Upper lobe of right lung (tissue), 1 donor: ENCODE measurements around the gene PHF23. TPM values are rescaled to one million over a fixed set of nuclear protein-coding genes. Genes with fewer than 3 reads are reported as not detected.

Experiments
- ATAC-seq: fragments of 200-7000 bp; cut with Tn5 transposase; one replicate; pipeline ENCODE4 v1.9.1; 2020; ENCODE audit warnings: mild to moderate bottlenecking, moderate library complexity
- DNase-seq: peaks from one replicate; pipeline ENCODE4 v3.0.0-alpha.2; 2020
- H3K27ac ChIP-seq: fragments of 200-600 bp; one replicate; pipeline ENCODE4 v1.8.0; 2022
- H3K27me3 ChIP-seq: fragments of 200-600 bp; one replicate; pipeline ENCODE4 v1.8.0; 2022; ENCODE audit warnings: mild to moderate bottlenecking
- H3K36me3 ChIP-seq: fragments of 200-600 bp; one replicate; pipeline ENCODE4 v1.8.0; 2022
- H3K4me1 ChIP-seq: fragments of 200-600 bp; one replicate; pipeline ENCODE4 v1.8.0; 2022
- H3K4me3 ChIP-seq: fragments of 200-600 bp; one replicate; pipeline ENCODE4 v1.8.0; 2022; ENCODE audit warnings: mild to moderate bottlenecking
- H3K9me3 ChIP-seq: fragments of 200-600 bp; one replicate; pipeline ENCODE4 v1.8.0; 2022
- intact Hi-C: fragments of 100-400 bp; cut with DNase I; formaldehyde crosslinking; loops from one replicate; pipeline ENCODE4 v1.11.0; 2022
- total RNA-seq: library from RNA; stranded (reverse); fragmentation: NEBNext Ultra II Directional; extraction: Animal tissue kit (Norgen Biotek cat#: 25700); gene quantifications from one replicate; pipeline ENCODE4 v1.2.1, GENCODE V29; 2021
- TF ChIP-seq, protein P1 (sequence below): fragments of 200-600 bp; IDR thresholded peaks from one replicate; pipeline ENCODE4 v1.8.0; 2022; ENCODE audit warnings: antibody characterized with exemption
- donor health status: DM: no; HTN: yes; CAD: no; lungs with severe emphysema.

The PHF23 gene
- total RNA-seq, 1 donor from 2014 or later, result 36.9 TPM

DNA sequence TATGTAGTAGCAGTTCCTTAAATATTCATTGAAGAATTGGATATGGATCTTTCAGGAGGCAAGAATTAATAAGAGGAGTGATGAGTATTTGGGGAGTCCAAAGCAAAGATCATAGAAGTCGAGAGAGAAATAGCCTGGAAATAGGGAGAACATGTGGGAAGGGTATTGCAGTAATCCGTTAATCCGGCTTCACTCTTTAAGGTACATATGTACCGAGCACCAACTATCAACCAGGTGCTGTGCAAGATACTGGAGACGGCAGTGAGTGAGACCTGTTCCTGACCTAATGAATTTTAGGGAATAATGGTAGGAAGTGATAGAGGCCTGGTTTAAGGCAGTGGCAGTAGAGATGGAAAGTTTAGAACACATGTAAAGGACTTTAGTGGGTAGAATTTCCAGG is 13.8 kb upstream of the PHF23 start:
- TF ChIP-seq, protein P1, sequence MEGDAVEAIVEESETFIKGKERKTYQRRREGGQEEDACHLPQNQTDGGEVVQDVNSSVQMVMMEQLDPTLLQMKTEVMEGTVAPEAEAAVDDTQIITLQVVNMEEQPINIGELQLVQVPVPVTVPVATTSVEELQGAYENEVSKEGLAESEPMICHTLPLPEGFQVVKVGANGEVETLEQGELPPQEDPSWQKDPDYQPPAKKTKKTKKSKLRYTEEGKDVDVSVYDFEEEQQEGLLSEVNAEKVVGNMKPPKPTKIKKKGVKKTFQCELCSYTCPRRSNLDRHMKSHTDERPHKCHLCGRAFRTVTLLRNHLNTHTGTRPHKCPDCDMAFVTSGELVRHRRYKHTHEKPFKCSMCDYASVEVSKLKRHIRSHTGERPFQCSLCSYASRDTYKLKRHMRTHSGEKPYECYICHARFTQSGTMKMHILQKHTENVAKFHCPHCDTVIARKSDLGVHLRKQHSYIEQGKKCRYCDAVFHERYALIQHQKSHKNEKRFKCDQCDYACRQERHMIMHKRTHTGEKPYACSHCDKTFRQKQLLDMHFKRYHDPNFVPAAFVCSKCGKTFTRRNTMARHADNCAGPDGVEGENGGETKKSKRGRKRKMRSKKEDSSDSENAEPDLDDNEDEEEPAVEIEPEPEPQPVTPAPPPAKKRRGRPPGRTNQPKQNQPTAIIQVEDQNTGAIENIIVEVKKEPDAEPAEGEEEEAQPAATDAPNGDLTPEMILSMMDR, result no peak
- Histone ChIP-seq H3K36me3 (peaks cover 41% of the 10 kb centered on the region), H3K4me3 (peak overlapping the region; percentile 91), H3K27me3 (no peaks in the 10 kb centered on the region), H3K27ac (peak overlapping the region; percentile 99), H3K9me3 (no peaks in the 10 kb centered on the region), H3K4me1 (peaks cover 32% of the 10 kb centered on the region)
- intact Hi-C loops, result no loop called here
- no peak for ATAC-seq
- no peak for DNase-seq

DNA sequence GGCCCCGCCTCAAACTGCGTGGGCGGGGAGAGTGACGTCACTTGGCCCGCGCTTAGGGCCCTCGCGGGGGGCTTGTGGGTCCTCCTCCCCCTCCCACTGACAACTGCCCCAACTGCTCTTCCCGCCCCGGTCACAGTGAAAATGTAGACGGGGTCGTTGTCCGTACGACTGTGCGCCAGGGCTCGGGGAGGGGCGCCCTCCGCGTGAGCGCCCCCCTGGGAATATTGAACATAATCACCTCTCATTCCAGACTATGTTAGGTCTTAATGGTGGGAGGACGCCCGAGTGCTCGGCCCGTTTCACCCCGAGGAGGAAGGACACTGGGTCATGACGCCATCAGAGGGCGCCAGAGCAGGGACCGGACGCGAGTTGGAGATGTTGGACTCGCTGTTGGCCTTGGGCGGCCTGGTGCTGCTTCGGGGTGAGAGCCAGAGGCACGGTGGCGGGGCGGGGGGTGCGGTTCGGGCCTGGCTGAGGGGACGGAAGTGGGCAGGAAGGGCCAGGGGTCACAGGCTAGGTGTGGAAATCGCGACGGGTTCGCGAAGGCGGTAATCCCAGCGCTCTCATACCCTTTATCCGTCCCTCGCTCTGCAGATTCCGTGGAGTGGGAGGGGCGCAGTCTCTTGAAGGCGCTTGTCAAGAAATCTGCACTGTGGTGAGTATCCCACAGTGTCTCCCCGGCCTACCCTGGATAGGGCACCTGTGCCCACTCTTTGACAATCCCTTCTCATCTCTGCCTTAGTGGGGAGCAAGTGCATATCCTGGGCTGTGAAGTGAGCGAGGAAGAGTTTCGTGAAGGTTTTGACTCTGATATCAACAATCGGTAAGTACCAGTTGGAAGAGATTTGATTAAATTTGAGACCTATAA is 13.2 kb upstream of the PHF23 start, which contains the start of gene ELP5:
Gene ELP5, plus strand, starts transcription at position 40 of the 868 bp plus-strand sequence. Its CDS starts 336 bp downstream, at position 376.
- TF ChIP-seq, protein P1, result peak; percentile 34
- peak within 1 kb of the TSS; percentile 91 for H3K4me3 ChIP-seq
- intact Hi-C loops, result no loop called here
- peak; percentile 97 for DNase-seq
- peak within 1 kb of the TSS; percentile 99 for H3K27ac ChIP-seq
- peaks cover 32% of the 10 kb centered on the region for H3K4me1 ChIP-seq
- peaks cover 34% of the 10 kb centered on the region for H3K36me3 ChIP-seq
- peak; percentile 82 for ATAC-seq
- H3K9me3 ChIP-seq, result no peaks in the 10 kb centered on the region
- H3K27me3 ChIP-seq, result no peaks in the 10 kb centered on the region

DNA sequence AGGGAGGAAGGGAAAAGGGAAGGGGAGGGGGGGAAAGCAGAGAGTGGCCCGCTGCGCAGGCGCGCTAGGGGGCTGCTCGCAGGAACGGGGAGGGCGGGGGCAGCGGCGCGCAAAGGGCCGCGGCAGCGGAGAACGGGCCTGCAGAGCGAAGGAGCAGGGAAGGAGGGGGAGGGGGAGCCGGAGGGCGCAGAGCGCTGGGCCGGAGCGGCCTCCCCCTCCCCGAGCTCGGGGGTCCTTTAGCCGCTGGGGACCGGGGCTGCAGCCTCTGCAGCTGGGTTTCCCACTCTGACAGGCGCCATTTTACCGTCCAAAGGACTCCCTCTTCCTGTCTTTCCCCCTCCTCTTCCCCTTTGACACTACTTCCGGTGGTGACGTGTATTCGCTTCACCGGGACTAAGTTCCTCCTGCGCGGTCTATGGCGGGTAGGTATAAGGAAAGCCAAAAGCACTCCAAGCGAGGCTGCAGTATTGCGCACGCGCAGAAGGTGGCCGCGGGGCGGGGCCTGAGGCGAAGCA is 12.5 kb upstream of the PHF23 start, which contains the start of gene CTDNEP1:
Gene CTDNEP1, minus strand, starts transcription at position 74 of the 515 bp plus-strand sequence. CDS start 438 bp downstream, outside the sequence.
- peak within 1 kb of the TSS; percentile 91 for H3K4me3 ChIP-seq
- H3K36me3 ChIP-seq, result peaks cover 32% of the 10 kb centered on the region
- peak within 1 kb of the TSS; percentile 99 for H3K27ac ChIP-seq
- H3K4me1 ChIP-seq, result peaks cover 32% of the 10 kb centered on the region
- no peaks in the 10 kb centered on the region for H3K9me3 ChIP-seq
- peak; percentile 92 for ATAC-seq
- intact Hi-C loops, result no loop called here
- peak; percentile 92 for DNase-seq
- TF ChIP-seq, protein P1, result no peak
- no peaks in the 10 kb centered on the region for H3K27me3 ChIP-seq

DNA sequence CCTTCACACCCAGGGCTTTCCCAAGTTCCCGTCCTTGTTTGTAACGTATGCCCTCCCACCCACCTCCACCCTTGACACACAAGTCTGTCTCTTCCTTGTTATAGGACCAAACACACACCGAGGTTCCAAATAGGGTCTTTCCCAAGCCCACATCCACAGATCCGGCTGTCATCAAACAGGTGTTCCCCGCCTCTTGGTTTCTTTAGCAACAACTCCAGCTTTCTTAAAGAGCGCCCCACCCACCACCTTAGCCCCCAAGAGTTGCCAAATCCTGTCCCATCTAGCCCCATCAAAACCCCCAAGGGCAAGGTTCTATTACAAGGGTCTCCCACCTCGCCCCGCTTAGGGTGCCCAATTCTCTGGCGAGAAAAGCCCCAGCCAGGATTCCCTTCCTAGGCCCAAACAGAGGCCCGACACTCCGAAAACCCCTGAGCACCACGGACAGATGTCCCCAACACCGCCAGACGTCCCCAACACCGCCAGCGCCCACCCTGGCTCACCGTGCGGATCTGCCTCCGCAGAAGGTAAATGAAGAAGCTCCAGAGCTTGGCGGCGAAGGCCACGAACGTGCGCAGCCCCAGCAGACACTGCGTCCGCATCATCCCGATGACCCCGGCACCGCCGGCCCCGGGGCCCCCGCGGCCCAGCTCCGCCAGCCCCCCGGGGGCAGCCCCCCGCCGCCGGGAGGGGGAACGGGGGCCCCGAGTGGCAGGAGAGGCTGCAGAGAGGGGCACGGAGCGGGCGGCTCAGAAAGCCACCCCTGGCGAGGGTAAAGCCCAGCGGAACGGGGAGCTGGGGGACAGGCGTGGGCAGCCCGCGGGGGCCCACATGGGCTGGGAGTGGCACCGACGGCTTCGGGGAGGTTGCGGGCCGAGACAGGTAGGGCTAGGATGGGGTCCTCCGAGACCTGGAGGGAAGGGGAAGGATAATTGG is 11.7 kb upstream of the PHF23 start:
- Histone ChIP-seq H3K4me3 (peak overlapping the region; percentile 91), H3K27me3 (no peaks in the 10 kb centered on the region), H3K4me1 (peaks cover 32% of the 10 kb centered on the region), H3K36me3 (peaks cover 32% of the 10 kb centered on the region), H3K9me3 (no peaks in the 10 kb centered on the region), H3K27ac (peak overlapping the region; percentile 99)
- TF ChIP-seq, protein P1, result no peak
- no peak for ATAC-seq
- DNase-seq, result no peak
- intact Hi-C loops, result no loop called here

DNA sequence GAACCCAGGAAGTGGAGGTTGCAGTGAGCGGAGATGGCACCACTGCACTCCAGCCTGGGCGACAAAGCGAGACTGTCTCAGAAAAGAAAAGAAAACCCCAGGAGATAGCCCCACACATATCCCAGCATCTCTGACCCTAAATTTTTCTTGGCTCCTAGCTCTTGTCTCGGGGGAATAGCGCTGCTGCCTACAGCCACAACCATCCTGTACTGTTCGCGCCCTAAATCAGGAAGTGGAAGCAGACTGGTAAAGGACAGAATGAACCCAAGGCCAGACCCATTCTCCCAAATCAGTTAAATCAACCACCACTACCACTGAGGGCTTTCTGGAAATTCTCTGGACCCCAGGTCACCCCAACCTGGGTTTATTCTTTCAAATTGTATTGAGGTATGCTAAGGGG is 10.6 kb upstream of the PHF23 start:
- H3K36me3 ChIP-seq, result peaks cover 32% of the 10 kb centered on the region
- TF ChIP-seq, protein P1, result no peak
- intact Hi-C loops, result no loop called here
- H3K27me3 ChIP-seq, result no peaks in the 10 kb centered on the region
- DNase-seq (no peak), ATAC-seq (no peak)
- peak overlapping the region; percentile 99 for H3K27ac ChIP-seq
- H3K4me1 ChIP-seq, result peaks cover 32% of the 10 kb centered on the region
- H3K4me3 ChIP-seq, result peak overlapping the region; percentile 91
- H3K9me3 ChIP-seq, result no peaks in the 10 kb centered on the region
